Mesendoderm (in vitro differentiated cells): ENCODE results near the gene MTCP1.

Experiments
- DNase-seq: peaks from one replicate; pipeline ENCODE4 v3.0.0; 2013
- H2AK5ac ChIP-seq: 2 replicates; pipeline ENCODE4 v1.6.1; 2013; ENCODE audit warnings: low read length, inconsistent platforms
- H2BK120ac ChIP-seq: 2 replicates; pipeline ENCODE4 v1.6.1; 2013; ENCODE audit warnings: low read depth, mild to moderate bottlenecking, low read length, moderate library complexity, mixed read lengths
- H2BK15ac ChIP-seq: replicated peaks from 2 replicates; pipeline ENCODE4 v1.6.1; 2013; ENCODE audit warnings: low read depth, mild to moderate bottlenecking, moderate library complexity
- H2BK5ac ChIP-seq: 2 replicates; pipeline ENCODE4 v1.6.1; 2013; ENCODE audit warnings: low read length, inconsistent platforms
- H3K18ac ChIP-seq: 2 replicates; pipeline ENCODE4 v1.6.1; 2013; ENCODE audit warnings: mild to moderate bottlenecking, low read length, mixed read lengths
- H3K23ac ChIP-seq: one replicate; pipeline ENCODE4 v1.6.1; 2013; ENCODE audit warnings: low read length
- H3K27ac ChIP-seq: 2 replicates; pipeline ENCODE4 v1.5.1; 2013; ENCODE audit warnings: low read depth, mild to moderate bottlenecking, inconsistent platforms, low read length, moderate library complexity
- H3K27me3 ChIP-seq: 2 replicates; pipeline ENCODE4 v1.6.1; 2013; ENCODE audit warnings: low read length, control low read depth, mild to moderate bottlenecking, inconsistent platforms; ENCODE audit not compliant: insufficient read depth, poor library complexity
- H3K36me3 ChIP-seq: 2 replicates; pipeline ENCODE4 v1.6.1; 2013; ENCODE audit warnings: low read length, inconsistent platforms; ENCODE audit not compliant: control insufficient read depth, insufficient read depth
- H3K4ac ChIP-seq: one replicate; pipeline ENCODE4 v1.6.1; 2013; ENCODE audit warnings: low read depth, mild to moderate bottlenecking, low read length, moderate library complexity
- H3K4me1 ChIP-seq: 2 replicates; pipeline ENCODE4 v1.6.1; 2013; ENCODE audit warnings: low read depth, low read length, inconsistent platforms; ENCODE audit not compliant: control insufficient read depth
- H3K4me2 ChIP-seq: 2 replicates; pipeline ENCODE4 v1.6.1; 2013; ENCODE audit warnings: low read length
- H3K4me3 ChIP-seq: 2 replicates; pipeline ENCODE4 v1.5.1; 2013; ENCODE audit warnings: mild to moderate bottlenecking, low read length
- H3K56ac ChIP-seq: one replicate; pipeline ENCODE4 v1.6.1; 2013; ENCODE audit warnings: low read length
- H3K79me1 ChIP-seq: 2 replicates; pipeline ENCODE4 v1.6.1; 2013; ENCODE audit warnings: low read length, inconsistent platforms
- H3K79me2 ChIP-seq: 2 replicates; pipeline ENCODE4 v1.6.1; 2013; ENCODE audit warnings: mild to moderate bottlenecking, low read length; ENCODE audit not compliant: control insufficient read depth, insufficient read depth
- H3K9ac ChIP-seq: 2 replicates; pipeline ENCODE4 v1.6.1; 2013; ENCODE audit warnings: low read length, inconsistent platforms
- H4K5ac ChIP-seq: one replicate; pipeline ENCODE4 v1.6.1; 2013; ENCODE audit warnings: low read length
- H4K8ac ChIP-seq: one replicate; pipeline ENCODE4 v1.6.1; 2013; ENCODE audit warnings: low read depth, mild to moderate bottlenecking, control low read depth, low read length, moderate library complexity
- WGBS: extraction: QIAGEN DNeasy Blood & Tissue Kit; methylation state at CpG from one replicate; pipeline ENCODE4 v1.1.7; 2013; ENCODE audit warnings: low lambda C conversion rate, missing lambda C conversion rate; ENCODE audit not compliant: insufficient coverage; ENCODE audit errors: extremely low coverage; 5-methylcytosine and 5-hydroxymethylcytosine counted together

The MTCP1 gene

DNA sequence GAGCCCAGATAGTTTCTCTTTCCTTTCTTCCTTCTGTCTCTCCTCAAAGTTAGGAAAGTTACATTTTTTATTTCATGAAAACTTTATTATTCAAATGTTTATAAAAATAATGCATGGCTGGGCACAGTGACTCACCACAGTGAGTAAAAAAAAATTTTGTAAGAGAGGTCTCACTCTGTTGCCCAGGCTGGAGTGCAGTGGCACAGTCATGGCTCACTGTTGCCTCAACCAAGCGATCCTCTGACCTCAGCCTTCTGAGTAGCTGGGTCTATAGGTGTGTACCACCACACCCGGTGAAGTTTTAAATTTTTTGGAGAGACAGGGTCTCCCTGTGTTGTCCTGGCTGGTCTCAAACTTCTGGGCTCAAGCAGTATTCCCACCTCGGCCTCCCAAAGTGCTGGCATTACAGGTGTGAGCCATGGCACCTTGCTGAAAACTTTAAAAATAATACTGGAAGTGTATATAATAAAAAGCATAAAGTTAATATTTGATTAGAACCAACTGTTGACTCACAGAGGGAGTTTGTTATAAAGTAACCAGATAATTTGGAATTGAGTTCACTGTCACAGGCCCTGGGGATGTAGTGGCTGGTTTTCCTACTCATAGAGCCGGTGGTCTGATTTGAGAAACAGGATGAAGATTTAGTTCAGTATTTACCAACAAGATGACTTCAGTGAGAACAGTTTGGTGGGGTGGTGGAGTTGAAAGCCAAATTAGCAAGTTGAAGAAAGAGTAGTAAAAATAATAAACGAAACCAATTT is 18.0 kb downstream of the MTCP1 start:
- Histone ChIP-seq H2BK5ac (no peak overlapping the region), H3K56ac (no peak overlapping the region), H3K27ac (no peak overlapping the region), H3K36me3 (no peaks in the 10 kb centered on the region), H3K18ac (no peak overlapping the region), H3K27me3 (no peaks in the 10 kb centered on the region), H3K9ac (no peak overlapping the region), H3K79me1 (no peaks in the 10 kb centered on the region), H2BK120ac (no peak overlapping the region), H2BK15ac (no peak overlapping the region), H4K5ac (no peak overlapping the region), H3K4ac (no peak overlapping the region), H3K4me1 (no peaks in the 10 kb centered on the region), H3K23ac (no peak overlapping the region), H3K4me2 (no peak overlapping the region), H3K79me2 (no peaks in the 10 kb centered on the region), H4K8ac (no peak overlapping the region), H3K4me3 (no peak overlapping the region), H2AK5ac (no peak overlapping the region)
- WGBS = no CpG with 5 or more reads among the region's 5 CpGs
- no peak for DNase-seq

DNA sequence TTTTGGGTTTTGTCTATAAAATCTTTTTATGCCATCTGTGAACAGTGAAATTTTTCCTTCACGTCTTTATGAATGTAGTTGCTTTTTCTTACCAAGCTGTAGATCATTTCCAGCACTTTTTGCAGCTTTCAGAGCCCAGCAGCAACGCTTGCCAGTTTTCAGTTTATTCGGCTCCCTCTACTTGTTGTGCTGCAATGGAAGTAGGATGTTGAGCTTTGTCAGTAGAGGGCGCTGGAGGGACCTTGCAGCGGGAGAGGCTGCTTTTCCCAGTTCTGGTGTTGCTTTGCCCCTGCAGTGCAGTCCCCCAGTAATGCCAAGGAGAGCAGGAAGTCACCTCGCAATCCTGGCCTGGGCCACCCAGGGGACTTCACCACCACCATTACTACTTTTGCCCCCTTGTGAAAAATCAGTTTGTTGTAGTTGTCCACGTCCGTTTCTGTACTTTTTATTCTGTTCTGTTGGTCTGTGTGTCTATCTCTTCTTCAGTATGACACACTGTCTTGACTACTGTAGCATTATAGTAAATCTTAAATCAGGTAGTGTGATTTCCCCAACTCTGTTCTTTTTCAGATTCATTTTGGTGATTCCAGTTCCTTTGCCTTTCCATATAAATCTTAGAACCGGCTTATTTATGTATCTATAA is 21.8 kb downstream of the MTCP1 start:
- Histone ChIP-seq H3K18ac (no peak overlapping the region), H3K56ac (no peak overlapping the region), H3K4me1 (no peaks in the 10 kb centered on the region), H3K79me1 (no peaks in the 10 kb centered on the region), H2AK5ac (no peak overlapping the region), H3K4me3 (no peak overlapping the region), H2BK5ac (no peak overlapping the region), H3K9ac (no peak overlapping the region), H3K27ac (no peak overlapping the region), H3K36me3 (no peaks in the 10 kb centered on the region), H3K4me2 (no peak overlapping the region), H3K23ac (no peak overlapping the region), H2BK120ac (no peak overlapping the region), H4K5ac (no peak overlapping the region), H3K4ac (no peak overlapping the region), H2BK15ac (no peak overlapping the region), H3K27me3 (no peaks in the 10 kb centered on the region), H3K79me2 (no peaks in the 10 kb centered on the region), H4K8ac (no peak overlapping the region)
- no CpG with 5 or more reads among the region's 9 CpGs for WGBS
- DNase-seq = peak; percentile 78

DNA sequence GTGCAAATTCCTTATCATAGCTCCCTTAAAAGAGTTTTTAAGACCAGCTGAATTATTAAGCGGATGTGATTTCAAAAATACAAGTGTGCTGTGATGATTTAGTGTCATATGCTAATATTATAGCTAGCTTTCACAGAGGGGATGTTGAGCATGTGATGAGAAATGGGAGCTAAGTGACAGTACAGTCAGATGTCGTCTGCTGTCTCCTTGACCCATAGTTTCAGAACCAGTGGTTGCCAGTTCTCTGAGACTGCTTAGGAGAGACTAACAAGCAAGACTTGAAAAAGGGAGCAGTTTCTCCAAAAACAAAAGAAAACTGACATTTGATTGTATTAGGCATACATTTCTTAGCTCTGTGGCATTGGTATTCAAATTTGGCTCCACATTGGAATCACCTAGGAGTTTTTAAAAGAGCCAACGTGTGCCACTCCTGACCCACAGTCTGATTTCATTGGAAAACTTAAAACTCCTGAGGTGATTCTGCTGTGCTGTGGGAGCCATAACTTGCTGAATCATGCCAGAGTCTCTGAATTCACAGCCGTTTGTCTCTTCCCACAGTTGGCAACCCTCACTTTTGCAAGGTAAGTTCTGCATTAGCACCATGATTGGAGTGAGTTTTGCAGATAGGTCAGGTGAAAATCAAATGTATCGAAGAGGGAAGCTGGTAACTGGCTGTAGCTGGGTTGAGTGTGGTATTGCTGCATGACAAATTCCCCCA is 24.0 kb downstream of the MTCP1 start:
- H4K8ac ChIP-seq = no peak overlapping the region
- no peak overlapping the region for H3K18ac ChIP-seq
- no peak overlapping the region for H3K27ac ChIP-seq
- H2AK5ac ChIP-seq = no peak overlapping the region
- H3K4me2 ChIP-seq = no peak overlapping the region
- H3K36me3 ChIP-seq = no peaks in the 10 kb centered on the region
- no peak overlapping the region for H3K4ac ChIP-seq
- no peak overlapping the region for H2BK5ac ChIP-seq
- H3K4me3 ChIP-seq = no peak overlapping the region
- no peaks in the 10 kb centered on the region for H3K4me1 ChIP-seq
- H2BK15ac ChIP-seq = no peak overlapping the region
- WGBS = no CpG with 5 or more reads among the region's 5 CpGs
- H3K27me3 ChIP-seq = no peaks in the 10 kb centered on the region
- H4K5ac ChIP-seq = no peak overlapping the region
- no peak overlapping the region for H3K23ac ChIP-seq
- H3K79me1 ChIP-seq = no peaks in the 10 kb centered on the region
- no peak for DNase-seq
- no peak overlapping the region for H3K56ac ChIP-seq
- no peaks in the 10 kb centered on the region for H3K79me2 ChIP-seq
- H2BK120ac ChIP-seq = no peak overlapping the region
- no peak overlapping the region for H3K9ac ChIP-seq

DNA sequence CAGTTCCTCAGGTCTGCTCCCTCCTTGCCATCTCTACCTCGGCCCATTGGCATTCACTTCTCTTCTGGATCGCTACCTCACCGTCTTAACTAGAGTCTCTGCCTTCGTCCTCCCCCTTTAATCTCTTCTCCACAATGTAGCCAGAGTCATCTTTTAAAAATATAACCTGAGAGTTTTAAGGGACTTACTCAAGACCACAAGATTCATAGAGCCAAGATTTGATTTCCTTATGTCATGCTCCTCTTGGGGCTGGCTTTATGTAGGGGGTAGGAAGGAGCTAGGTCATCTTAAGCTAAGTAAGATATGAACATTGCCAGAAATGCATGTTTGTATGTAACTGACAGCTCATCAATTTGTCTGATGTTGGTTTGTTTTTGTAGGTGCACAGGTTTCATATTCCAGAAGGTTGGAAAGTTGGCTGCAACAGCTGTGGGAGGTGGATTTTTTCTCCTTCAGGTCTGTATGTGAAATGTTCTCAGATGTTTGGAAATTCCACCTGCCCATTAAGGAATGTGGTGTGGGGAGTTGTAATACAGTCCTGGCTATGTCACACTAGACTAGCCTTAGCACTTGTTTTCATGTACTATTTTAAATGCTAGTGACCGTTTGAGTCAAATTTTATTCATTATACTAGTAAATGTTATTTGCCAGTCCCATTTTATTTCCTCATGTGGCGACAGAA is 24.7 kb downstream of the MTCP1 start:
- no peak overlapping the region for H3K4me2 ChIP-seq
- no peak overlapping the region for H3K56ac ChIP-seq
- H3K4me3 ChIP-seq = no peak overlapping the region
- no peaks in the 10 kb centered on the region for H3K4me1 ChIP-seq
- no peak overlapping the region for H3K9ac ChIP-seq
- no peak for DNase-seq
- H3K23ac ChIP-seq = no peak overlapping the region
- no peaks in the 10 kb centered on the region for H3K27me3 ChIP-seq
- H2BK15ac ChIP-seq = no peak overlapping the region
- no peak overlapping the region for H3K18ac ChIP-seq
- H3K79me2 ChIP-seq = no peaks in the 10 kb centered on the region
- H4K8ac ChIP-seq = no peak overlapping the region
- H3K79me1 ChIP-seq = no peaks in the 10 kb centered on the region
- no CpG with 5 or more reads among the region's 6 CpGs for WGBS
- no peak overlapping the region for H4K5ac ChIP-seq
- no peak overlapping the region for H3K4ac ChIP-seq
- no peak overlapping the region for H3K27ac ChIP-seq
- no peaks in the 10 kb centered on the region for H3K36me3 ChIP-seq
- no peak overlapping the region for H2BK5ac ChIP-seq
- no peak overlapping the region for H2AK5ac ChIP-seq
- no peak overlapping the region for H2BK120ac ChIP-seq

DNA sequence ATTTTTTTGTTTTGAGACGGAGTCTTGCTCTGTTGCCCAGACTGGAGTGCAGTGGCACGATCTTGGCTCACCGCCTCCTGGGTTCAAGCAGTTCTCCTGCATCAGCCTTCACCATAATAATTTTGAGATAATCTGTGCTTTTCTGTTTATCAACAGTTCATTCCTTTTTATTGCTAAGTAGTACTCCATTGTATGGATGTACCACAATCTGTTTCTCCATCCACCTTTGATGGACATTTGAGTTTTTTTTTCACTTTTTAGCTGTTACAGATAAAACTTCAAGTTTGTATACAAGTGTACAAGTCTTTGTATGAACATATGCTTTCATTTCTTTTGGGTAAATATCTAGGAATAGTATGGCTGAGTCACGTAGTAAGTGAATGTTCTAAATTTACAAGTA is 35.2 kb downstream of the MTCP1 start:
- no peaks in the 10 kb centered on the region for H3K36me3 ChIP-seq
- H3K4me1 ChIP-seq = no peaks in the 10 kb centered on the region
- no peaks in the 10 kb centered on the region for H3K27me3 ChIP-seq
- no peak overlapping the region for H2BK15ac ChIP-seq
- H3K56ac ChIP-seq = no peak overlapping the region
- no peak overlapping the region for H3K4ac ChIP-seq
- no peak overlapping the region for H4K5ac ChIP-seq
- H3K18ac ChIP-seq = no peak overlapping the region
- no peak overlapping the region for H3K9ac ChIP-seq
- no peak overlapping the region for H2AK5ac ChIP-seq
- no peak overlapping the region for H3K4me3 ChIP-seq
- no peaks in the 10 kb centered on the region for H3K79me2 ChIP-seq
- H2BK120ac ChIP-seq = no peak overlapping the region
- H3K27ac ChIP-seq = no peak overlapping the region
- DNase-seq = no peak
- H3K79me1 ChIP-seq = no peaks in the 10 kb centered on the region
- no peak overlapping the region for H4K8ac ChIP-seq
- no peak overlapping the region for H3K4me2 ChIP-seq
- no CpG with 5 or more reads among the region's 4 CpGs for WGBS
- H2BK5ac ChIP-seq = no peak overlapping the region
- H3K23ac ChIP-seq = no peak overlapping the region
